Mucosa of gallbladder (tissue), 1 donor: Measurements from ENCODE around the gene AK3. TPM values are rescaled to one million over a fixed set of nuclear protein-coding genes. Genes with fewer than 3 reads are reported as not detected.
"Not testable (repeated sequence)": the region's sequence is repeated elsewhere in the genome, so short reads cannot be mapped to it uniquely, and the experiment has no call there.

Experiments
- DNase-seq: peaks from one replicate; pipeline ENCODE4 v3.0.0-alpha.2; 2020; ENCODE audit warnings: low spot score
- total RNA-seq: library from RNA; stranded (reverse); gene quantifications from one replicate; pipeline ENCODE4 v1.2.1, GENCODE V29; 2021
- donor health status: DM: no; HTN: no; CAD: no.

The AK3 gene
- 40.9 TPM for total RNA-seq

DNA sequence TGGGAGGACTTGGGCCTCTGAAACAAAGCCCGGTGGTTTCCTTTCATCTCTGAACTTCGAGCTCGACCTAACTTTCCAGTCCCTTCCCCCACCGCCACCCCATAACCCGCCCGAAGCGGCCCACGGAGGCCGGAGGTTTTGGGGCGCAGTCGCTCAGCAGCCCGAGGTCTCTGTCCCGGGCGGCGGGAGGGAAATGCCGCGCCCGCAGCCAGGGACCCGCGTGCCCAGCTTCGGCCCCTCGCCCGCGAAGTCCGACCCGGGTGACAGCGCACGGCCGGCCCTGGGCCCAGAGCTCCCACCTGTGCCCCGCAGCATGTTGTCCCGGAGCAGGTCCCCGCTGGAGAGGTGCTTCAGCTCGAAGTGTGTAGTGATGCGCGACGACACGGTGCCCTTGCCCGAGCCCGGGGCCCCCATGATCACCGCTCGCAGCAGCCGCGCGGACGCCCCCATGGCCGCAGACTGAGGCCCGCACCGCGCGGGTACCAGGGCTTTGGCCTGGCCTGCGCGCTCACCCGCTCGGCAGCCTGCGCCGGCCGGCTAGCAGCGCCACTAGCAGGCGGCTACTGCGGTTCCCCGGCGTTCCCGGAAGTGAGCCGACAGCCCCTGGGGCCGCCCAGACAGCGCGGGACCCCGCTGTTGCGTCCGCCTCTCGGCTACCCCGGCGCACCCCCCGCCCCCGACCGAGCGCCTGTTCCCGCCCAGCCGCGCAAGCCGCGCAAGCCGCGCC, at the start of gene AK3:
Gene AK3 (minus strand): TSS at position 565 of the 727 bp plus-strand sequence. CDS start 115 bp downstream, at position 450.
- peak; percentile 90 for DNase-seq

DNA sequence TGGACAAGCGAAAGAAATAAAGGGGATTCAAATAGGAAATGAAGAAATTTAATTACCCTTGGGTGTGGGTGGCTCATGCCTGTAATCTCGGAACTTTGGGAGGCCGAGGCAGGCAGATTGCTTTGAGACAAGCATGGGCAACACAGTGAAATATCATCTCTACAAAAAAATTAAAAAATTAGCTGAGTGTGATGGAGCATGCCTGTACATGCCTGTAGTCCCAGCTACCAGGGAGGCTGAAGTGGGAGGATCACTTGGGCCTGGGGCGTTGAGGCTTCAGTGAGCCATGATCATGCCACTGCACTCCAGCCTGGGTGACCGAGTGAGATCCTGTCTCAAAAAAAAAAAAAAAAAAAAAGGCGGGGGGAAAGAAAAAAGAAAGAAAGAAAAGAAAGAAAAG, 47.7 kb upstream of the AK3 start:
- no peak for DNase-seq

DNA sequence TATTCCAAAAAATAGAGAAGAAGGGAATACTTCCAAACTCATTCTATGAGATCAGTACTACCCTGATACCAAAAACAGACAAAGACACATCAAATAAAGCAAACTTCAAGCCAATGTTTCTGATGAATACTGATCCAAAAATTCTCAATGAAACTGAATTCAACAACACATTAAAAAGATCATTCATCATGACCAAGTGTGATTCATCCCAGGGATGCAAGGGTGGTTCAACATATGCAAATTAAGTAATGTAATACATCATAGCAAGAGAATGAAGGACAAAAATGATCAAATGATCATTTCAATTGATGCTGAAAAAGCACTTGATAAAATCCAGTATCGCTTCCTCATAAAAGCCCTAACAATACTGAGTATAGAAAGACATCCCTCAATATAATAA, 46.9 kb upstream of the AK3 start:
- no peak for DNase-seq

DNA sequence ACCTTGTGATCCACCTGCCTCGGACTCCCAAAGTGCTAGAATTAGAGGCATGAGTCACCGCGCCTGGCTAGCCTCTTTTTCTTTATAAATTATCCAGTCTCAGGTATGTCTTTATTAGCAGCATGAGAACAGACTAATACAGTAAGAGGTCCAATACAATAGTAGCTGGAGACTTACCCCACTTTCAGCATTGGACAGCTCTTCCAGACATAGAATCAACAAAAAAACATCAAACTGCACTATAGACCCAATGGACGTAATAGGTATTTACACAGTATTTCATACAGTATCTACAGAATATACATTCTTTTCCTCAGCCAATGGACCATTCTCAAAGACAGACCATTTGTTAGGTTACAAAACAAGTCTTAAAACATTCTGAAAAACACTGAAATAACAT, 45.6 kb upstream of the AK3 start:
- no peak for DNase-seq

DNA sequence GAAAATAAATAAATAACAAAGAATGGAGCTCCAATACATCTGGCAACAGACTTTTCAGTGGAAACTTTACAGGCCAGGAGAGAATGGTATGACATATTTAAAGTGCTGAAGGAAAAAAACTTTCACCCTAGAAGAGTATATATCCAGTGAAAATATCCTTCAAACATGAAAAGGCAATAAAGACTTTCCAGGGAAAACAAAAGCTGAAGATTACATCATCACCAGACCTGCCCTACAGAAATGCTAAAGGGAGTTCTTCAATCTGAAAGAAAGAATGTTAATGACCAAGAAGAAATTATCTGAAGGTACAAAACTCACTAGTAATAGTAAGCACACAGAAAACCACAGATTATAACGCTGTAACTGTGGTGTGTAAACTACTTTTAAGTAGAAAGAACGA, 43.4 kb upstream of the AK3 start:
- DNase-seq, result no peak

DNA sequence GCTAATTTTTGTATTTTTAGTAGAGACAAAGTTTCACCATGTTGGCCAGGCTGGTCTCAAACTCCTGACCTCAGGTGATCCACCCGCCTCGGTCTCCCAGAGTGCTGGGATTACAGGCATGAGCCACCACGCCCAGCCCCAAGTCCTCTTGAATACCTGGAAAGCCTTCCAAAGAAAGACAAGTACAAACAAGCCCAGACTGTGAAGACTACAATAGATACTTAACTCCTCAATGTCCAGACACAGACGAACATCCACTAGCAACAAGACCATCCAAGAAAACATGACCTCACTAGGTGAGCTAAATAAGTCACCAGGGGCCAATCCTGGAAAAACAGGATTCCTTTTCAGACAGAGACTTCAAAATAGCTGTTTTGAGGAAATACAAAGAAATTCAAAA, 42.2 kb upstream of the AK3 start:
- DNase-seq, result not testable (repeated sequence)

DNA sequence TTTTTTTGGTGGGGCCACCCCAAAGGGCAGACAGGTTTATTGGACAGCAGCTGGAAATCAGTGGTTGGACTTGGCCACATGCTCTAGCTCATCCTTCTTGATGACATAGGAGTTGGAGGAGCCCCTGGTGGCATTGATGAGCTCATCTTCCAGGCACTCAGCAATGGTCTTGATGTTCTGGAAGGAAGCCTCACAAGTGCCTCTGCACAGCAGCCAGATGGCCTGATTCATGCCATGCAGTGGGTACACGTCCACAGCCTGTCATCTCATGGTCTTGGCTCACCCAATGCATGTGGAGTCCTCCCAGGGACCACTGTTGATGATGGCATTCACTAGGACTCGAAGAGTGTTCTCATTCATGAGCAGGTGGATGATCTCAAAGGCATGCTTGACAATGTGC, 40.4 kb upstream of the AK3 start:
- no peak for DNase-seq

DNA sequence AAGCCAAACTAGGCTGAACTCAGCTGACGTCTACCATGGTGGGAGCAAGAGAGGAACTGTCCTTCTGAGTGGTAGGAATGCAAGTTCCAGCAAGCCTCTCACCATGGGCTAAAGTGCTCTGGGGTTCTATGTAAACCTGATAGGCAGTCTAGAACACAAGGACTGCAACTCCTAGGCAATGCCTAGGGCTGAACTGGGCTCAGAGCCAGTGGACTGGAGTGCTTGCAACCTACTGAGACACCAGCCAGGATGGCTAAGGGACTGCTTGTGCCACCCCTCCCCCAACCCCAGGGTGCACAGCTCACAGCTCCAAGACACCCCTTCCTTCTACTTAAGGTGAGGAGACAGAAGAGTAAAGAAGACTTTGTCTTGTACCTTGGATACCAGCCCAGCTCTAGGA, 39.6 kb upstream of the AK3 start:
- DNase-seq, result no peak

DNA sequence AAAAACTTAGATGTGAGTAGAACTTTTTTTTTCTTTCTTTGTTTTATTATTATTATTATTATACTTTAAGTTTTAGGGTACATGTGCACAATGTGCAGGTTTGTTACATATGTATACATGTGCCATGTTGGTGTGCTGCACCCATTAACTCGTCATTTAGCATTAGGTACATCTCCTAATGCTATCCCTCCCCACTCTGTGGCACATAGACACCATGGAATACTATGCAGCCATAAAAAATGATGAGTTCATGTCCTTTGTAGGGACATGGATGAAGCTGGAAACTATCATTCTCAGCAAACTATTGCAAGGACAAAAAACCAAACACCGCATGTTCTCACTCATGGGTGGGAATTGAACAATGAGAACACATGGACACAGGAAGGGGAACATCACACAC, 34.0 kb upstream of the AK3 start:
- DNase-seq, result not testable (repeated sequence)

DNA sequence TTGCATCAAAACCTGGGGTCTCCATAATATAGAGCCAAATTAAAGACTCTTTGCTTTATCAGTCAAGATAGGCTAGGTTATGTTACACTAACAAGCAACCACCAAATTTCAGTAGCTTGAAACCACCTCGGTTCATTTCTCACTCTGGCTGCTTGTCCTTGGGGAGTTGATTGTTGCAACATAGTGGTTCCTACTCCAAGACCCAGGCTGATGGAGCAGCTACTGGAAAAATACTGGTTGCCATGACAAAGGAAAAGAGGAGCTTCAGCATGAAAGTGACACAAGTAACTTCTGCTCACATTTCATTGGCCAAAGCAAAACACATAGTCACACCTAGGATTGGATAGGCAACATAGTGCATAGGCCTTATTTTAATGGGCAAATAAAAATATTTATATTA, 33.2 kb upstream of the AK3 start:
- DNase-seq, result no peak

DNA sequence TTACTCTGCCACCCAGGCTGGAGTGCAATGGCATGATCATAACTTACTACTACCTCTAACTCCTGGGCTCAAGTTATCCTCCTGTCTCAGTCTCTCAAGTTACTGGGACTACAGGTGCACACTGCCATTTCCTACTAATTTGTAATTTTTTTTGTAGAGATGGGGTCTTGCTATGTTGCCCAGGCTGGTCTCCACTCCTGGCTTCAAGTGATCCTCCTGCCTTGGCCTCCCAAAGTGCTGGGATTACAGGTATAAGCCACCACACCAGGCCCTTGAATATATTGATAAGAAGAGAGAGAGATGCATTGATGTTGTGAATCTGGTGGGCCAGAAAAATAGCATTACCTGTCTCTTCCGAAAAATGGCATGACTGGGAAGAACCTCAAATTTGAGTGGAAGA, 30.8 kb upstream of the AK3 start:
- DNase-seq, result no peak

DNA sequence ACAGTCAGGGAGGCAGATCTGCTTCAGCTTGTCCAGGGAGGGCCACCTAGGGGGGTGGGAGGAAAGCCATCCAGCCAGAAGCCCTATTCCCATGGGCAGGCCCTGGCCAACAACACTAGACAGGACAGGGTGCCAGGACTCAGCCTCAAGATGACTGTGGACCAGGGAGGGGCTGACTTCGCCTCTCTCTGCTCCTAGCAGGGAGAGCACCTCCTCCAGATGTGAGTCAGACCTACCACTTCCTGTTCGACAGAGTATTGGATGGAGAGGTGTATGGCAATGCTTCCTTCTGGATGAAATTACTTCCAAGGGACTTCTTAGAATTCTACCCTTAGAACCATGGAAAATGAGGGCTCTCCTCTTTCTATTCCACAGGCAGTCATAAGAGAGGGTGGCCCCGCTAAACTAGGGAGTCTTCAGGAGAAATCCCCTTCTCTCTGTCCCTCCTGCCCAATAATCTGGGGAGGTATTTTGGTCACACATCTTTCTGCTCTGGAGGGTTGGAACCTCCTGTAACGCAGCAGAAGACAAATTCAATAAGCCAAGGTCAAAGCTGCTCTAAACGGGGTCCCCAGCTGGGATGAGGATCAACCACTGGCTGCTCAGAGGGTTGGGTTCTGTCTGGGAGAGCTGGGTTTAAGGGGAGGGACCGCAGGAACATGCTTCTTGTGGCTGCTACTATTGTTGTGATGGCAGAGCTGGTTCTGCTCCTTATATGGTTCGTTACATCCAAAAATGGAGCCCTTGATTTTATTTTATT, 28.5 kb upstream of the AK3 start:
- DNase-seq, result no peak

DNA sequence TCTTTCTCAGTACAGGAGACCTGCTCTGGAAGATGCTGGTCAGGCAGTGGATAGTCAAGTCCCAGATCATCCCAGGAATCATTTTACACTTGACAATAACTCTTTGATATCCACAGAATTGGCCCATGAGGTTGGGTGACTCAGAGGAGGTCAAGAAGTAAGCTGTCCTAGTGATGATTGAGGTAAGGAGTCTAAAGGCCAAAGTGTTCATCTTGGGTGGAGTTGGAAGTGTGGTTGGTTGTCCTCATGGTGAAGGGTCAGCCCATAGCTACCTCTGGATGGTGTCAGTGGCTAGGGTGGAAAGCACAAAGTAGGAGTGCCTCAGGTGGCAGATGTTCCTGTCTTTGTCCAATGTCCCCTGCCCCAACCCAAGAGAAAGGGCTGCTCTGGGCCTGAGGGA, 27.7 kb upstream of the AK3 start:
- no peak for DNase-seq

DNA sequence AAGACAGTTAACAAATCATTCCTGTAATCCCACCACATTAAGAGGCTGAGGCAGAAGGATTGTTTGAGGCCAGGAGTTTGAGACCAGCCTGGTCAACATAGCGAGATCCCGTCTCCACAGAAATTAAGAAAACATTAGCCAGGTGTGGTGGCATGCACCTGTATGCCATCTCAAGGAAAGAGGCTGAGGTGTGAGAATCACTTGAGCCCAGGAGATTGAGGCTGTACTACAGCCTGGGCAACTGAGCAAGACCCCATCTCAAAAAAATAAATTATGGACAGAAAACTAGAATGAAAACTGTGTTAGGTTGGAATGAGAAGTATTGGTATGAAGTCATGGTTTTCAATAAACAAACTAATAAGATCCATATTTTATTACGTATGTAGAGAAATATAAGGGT, 23.0 kb upstream of the AK3 start:
- no peak for DNase-seq

DNA sequence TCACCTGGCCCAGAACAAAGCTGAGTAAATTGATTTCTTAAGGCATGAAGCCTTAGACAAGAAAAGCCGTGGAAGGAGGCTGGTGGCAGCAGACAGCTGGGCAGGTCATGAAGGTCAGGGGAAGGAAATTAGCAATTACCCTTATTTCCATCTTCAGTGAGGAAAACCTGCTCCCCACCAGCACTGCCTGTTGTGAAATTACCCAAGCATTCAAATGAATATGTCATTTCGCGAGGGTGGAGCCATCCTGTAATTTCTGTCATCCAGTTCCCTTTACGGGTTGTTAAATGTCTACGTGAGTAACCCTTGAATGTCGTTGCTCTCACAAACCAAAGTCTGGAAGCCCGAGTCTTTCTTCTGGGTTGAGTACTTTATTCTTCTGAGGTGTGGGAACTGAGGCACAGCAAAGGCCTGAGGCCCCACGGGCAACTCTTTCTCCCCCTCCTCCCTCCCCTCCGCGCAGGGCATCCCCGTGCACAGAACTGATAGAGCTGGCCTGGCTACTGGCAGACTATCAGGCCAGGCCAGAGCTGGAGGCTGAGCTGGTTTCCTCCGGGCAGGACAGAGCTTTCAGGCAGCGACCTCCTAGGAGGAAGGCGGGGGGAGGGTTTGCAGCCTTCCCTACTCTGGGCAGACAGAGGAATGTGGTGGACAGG, 22.0 kb upstream of the AK3 start:
- DNase-seq, result no peak

DNA sequence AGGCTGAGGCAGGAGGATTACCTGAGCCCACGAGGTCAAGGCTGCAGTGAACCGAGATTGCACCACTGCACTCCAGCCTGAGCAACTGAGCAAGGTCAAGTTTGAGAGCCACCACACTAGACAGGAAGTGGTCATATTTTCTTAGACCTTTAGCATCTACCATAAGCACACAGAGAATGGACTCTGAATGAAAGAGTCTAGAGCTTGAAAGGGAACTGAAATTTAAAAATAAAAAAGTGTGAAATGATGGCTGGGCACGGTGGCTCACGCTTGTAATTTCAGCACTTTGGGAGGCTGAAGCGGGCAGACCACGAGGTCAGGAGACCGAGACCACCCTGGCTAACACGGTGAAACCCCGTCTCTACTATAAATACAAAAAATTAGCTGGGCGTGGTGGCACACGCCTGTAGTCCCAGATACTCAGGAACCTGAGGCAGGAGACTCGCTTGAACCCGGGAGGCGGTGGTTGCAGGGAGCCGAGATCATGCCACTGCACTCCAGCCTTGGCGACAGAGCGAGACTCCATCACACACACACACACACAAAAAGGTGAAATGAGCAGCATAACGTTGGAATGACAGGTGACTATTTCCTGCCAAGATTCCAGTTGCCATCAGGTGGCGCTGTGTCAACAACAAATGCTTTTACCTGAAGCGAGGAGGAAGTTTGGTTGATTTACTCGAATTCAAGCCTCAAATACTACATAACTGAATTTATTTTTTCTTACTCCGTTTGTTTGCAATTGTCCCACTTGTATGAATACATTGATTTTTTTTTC, 21.3 kb upstream of the AK3 start:
- DNase-seq, result peak; percentile 82

DNA sequence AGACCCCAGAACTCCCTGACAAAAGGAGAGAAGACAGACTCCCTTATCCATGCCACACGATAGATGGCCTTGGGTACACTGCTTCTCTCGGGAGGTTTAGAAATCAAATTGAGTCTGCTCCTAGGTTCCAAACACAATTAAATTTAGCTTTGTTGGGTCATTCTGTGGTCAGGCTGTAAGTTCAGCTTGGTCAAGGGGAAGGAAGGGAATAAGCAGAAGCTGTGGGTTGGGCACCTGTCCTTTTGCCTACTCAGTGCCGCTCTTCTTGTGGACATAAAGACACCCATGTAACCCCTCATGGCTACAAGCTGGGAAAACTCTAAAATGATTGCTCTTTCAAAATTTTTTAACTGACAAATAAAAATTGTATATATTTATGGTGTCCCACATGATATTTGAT, 19.1 kb upstream of the AK3 start:
- DNase-seq, result no peak

DNA sequence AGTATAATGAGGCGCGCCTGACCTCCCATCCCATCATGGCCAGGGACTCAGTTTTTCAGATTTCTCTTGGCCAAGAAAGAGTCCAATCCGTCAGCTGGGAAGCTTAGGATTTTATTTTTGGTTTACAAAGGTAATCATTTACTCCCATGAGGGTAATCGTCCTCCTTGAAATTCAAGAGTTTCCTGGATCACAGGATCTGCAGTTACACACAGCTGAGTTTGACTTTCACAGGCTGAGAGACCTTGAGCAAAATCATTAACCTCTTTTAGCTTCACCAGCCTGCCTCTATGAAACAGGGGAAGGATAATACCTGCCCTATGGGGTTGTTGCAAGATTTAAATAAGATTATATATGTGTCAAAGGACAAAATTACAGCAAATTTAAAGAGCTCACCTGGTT, 15.4 kb upstream of the AK3 start:
- DNase-seq, result no peak

DNA sequence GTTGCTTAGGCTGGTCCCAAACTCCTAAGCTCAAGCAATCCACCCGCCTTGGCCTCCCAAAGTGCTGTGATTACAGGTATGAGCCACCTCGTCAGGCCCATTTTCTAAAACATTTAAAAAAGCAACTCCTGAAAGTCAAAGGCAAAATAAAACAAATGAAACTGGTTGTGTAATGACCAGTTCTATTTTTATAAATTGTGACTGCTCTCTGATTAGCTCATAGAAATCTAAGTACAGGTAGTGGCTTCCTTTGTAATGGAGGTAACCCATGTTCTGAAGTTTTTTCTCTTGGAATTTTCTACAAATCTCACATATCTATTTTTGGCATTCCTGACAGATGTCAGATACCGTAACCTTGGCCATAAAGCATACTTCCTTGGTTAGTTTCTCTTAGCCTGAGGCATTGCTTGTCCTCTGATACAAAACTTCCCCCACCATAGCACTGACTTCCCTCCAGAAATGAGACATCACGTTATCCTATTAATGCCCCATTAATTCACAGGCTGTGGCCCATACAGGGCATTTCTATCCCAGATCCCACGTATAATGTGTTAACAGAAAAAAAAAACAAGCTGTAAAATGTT, 14.1 kb upstream of the AK3 start:
- DNase-seq, result no peak

DNA sequence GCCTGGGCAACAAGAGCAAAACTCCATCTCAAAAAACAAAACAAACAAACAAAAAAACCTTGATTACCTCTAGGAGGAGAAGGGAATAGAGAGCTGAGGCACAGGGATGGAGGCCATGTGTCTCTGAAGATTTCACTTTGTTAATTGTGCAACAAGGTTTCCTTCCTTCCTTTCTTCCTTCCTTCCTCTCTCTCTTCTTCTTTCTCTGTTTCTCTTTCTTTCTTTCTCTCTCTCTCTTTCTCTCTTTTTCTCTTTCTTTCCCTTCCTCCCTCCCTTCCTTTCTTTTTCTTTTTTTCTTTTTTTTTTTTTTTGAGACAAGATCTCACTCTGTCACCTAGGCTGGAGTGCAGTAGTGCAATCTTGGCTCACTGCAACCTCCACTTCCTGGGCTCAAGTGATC, 13.5 kb upstream of the AK3 start:
- DNase-seq, result not testable (repeated sequence)

DNA sequence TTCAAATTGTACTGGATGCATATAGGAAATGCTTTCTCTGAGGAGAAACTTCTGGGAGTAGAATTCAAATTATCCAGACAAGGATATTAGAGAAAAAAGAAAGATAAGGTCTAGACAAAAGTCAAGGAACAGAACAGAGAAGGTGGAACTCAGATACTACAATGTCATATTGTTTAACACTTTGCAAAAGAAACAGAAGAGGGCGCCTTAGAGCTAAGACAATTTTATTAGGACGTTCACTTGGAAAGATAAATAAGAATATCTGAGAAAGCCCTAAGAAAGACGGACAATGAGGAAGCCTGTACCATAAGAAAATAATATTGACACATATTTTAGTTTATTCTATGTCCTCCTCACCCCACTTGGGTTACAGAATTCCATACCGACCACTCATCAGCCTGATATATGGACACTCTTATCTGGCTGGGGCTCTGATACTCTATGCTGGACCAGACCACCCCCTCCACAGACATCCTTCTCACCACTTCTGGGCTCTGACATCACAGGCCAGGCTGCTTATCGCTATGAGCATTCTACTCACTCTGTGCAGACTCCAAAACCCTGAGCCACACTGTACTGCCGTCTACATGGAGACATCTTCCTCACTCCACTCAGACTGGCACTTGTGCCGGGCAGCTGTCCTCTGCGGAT, 9.1 kb upstream of the AK3 start:
- DNase-seq, result no peak
